Peyer's patch (tissue), 4 donors: Measurements from ENCODE around the gene C5orf52.

Experiments
- POLR2A ChIP-seq, 2 donors: fragments of 450-650 bp; IDR thresholded peaks; one replicate each; pipeline ENCODE4 v1.5.1; 2017; ENCODE audit warnings: antibody characterized with exemption in 2 of 2, mild to moderate bottlenecking in 2 of 2, moderate library complexity in 2 of 2
- TF ChIP-seq, protein P1 (sequence below), 6 experiments: fragments of 450-650 bp in 4 of 6; fragments of 200-600 bp in 2 of 6; sonication (generic) in 1 of 6; IDR thresholded peaks; one replicate each; pipeline ENCODE4 v1.5.1; 2017 to 2019; ENCODE audit warnings: antibody characterized with exemption in 6 of 6, mild to moderate bottlenecking in 3 of 6, moderate library complexity in 1 of 6

DNA sequence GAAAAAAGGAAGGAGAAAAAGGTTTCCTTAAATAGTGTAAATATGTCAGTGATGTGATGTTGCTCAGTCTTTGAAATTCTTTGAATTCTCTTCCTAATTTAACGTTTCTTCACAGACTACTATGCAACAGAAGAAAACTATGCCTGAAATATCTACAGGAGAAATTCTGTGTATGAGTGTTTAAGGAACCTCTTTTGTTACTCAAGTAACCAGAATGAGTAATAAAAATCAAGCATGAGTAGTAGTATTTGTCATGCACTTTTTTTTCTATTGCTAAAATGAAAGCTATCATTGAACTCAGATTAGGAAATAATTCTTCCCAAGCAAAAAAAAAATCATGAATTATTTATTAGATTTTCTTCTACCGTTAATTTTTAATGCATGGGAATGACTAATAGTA is 39.5 kb downstream of the C5orf52 start:
- no peak for TF ChIP-seq POLR2A (IDR thresholded peaks at IDR 0.05)
- TF ChIP-seq, protein P1, sequence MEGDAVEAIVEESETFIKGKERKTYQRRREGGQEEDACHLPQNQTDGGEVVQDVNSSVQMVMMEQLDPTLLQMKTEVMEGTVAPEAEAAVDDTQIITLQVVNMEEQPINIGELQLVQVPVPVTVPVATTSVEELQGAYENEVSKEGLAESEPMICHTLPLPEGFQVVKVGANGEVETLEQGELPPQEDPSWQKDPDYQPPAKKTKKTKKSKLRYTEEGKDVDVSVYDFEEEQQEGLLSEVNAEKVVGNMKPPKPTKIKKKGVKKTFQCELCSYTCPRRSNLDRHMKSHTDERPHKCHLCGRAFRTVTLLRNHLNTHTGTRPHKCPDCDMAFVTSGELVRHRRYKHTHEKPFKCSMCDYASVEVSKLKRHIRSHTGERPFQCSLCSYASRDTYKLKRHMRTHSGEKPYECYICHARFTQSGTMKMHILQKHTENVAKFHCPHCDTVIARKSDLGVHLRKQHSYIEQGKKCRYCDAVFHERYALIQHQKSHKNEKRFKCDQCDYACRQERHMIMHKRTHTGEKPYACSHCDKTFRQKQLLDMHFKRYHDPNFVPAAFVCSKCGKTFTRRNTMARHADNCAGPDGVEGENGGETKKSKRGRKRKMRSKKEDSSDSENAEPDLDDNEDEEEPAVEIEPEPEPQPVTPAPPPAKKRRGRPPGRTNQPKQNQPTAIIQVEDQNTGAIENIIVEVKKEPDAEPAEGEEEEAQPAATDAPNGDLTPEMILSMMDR (IDR thresholded peaks at IDR 0.05): no peak
